ENCODE results near the gene OGG1. TPM values are rescaled to one million over a fixed set of nuclear protein-coding genes. Genes with fewer than 3 reads are reported as not detected.
A peak's percentile ranks its signal among the peaks of the same experiment; 100 is the strongest.

Gene OGG1
- total RNA-seq, 1 experiment from 2014 or later: 27.5 TPM

DNA sequence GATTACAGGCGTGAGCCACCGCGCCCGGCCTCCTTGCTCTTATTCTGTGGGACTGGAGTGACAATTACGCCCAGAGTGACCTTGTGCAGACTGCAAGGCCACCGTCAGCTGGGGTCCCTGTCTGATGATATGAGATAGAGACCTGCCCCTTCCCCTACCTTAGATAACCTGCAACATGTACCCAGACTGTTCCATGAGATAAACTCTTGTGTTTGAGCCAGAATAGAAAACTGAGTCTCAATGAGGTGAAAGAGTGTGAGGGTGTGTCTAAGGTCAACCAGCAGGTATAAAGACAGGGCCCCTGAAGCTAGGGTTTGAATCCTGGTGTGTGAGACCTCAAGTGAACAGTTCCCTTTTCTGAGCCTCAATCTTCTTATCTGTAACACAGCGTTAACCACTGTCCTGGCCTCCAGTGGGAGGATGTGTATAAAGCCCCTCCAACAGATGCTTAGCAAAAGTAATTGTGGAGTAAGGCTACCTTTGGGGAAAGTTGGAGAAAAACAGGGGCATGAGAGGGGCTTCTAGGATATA lies 36.5 kb downstream of the OGG1 start:
- no peak for DNase-seq (ENCODE audit: low spot score)

DNA sequence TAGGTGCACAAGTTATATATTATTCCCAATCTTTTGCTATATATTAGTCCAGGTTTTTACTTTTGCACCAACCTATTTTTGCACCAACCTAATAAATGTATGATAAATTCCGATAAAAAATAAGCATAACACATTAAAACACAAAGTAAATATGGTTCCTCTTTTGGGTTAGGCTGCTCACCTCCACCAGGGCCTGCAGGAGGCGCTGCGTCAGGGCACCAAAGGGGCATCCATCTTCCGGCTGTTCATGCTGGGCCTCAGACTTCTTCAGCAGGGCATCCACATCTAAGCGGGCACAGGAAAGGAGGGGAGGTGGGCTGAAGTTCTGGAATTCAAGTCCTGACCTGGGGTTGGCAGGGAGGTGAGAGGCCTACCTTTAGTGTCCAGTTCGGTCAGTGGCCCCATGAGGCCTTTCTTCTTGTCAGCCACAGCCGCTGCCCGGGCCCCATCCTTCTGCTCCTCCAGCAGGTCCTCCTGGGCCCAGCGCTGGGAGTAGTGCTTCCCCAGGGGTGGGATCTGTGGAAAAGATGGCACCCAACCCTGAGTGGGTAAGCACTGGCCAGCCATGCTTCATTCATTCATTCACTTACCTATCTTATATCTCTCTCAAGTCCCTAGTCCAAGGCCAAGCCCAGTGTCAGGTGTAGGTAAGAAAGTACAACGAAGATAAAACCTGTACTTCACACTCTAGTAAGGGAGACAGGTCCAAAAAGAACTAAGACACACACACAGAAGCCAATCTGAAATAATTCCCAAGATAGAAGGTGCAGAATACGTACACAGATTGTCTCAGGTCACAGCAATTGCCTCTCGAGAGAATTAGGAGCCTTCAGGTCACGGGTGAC lies 37.3 kb downstream of the OGG1 start:
- no peak for DNase-seq (ENCODE audit: low spot score)

DNA sequence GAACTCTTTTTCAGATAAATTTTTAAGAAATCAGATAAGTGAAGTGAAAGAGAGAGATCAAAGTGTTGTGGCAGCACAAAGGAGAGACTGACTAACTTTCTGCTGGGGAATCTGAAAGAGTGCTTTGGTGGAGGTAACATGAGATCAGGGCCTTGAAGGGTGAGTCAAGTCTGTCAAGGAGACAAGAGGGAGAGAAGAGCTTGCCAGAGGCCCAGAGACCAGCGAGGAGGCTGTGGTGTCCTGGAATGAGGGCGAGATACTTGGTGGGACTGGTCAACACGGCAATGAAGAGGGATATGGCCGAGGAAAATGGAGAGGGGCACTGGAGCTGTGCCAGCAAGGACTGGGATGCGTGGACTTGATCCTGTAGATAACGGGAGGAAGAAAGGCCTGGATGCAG lies 38.0 kb downstream of the OGG1 start:
- no peak for DNase-seq (ENCODE audit: low spot score)

DNA sequence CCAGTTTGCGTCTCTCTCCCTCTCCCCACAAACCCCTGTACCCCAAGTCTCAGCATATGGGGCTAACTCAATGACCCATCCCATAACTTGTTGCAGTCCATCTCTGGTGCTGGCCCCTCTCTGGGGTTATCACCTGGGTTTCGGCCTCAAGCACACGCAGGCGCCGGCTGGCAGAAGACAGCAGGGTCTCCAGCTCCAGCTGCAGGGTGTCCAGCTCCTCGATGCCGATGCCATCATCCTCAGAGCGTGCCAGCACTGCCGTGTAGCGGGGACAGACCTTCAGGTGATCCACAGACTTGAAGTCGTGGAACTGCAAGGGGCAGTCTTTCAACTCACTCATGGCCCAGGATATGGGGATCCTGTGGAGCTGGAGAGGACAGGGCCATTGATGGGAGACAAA lies 41.4 kb downstream of the OGG1 start:
- no peak for DNase-seq (ENCODE audit: low spot score)

DNA sequence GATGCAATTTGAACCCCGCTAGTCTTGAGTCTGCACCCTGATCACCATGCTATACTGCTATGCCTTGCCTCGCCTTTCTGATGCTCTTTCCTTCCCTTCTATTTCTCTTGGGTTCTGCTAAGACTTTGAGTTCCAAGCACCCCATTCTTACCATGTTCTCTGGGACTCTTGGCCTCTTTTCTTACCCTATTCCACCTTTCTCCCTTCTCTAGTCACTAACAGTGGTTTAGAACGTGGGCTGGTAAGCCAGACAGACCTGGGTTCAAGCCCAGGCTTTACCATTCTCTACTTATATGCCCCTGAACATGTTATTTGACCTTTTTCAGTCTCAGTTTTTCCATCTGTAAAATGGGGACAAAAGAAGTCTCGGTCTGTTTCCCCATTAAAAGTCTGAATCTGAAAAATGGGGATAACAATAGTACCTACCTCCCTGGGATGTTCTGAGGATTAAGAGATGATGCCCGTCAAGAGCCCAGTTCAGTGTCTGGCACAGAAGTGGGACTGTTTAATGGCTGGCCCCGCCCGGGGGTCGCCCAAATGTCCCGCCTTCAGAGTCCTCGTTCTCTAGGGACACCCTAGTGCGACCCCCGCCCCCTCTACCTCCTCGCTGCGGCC lies 42.1 kb downstream of the OGG1 start:
- no peak for DNase-seq (ENCODE audit: low spot score)

DNA sequence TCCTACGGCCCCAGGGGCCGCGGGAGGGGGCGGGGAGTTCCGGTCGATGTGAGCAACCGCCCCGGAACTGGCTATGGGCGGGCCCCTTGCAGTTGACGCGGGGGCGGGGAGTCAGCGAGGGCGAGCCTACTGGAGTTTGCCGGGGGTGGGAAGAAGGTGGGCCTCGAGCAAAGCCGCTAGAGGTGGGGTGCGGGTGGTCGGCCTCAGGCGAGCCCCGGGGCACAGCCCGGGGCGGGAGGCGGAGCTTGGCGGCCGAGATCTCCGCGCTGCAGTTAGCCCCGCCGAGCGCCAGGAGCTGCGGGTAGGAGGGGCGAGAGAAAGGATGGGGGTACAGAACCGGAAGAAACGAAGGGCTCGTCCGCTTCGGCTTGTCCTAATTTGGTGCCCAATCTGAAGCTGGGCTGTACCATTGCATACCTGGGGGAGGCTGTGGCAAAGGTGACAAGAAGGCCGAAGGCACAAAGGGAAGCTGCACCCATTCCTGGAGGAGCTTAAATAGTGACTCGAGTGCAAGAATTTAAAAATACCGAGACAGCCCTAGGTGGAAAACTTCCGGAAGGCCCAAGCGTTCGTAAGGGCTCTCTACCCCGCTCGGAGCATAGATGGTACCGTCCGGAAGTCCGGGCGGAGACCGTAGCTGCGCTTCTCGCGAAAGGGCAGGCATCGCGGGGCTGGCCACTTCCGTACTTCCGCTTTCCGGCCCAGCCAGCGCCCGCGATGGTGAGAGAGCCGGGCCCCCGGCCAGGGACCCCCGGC lies 42.8 kb downstream of the OGG1 start, which contains the start of the genes ARPC4 and TADA3:
TSS of gene ARPC4 (plus strand) at position 678 of the 756 bp plus-strand sequence. CDS start at position 718, 40 bp downstream.
TSS of gene TADA3 (minus strand) at position 69 of the 756 bp plus-strand sequence. CDS start 1,007 bp downstream, outside the sequence.
- peak; percentile 96 for DNase-seq (ENCODE audit: low spot score)

DNA sequence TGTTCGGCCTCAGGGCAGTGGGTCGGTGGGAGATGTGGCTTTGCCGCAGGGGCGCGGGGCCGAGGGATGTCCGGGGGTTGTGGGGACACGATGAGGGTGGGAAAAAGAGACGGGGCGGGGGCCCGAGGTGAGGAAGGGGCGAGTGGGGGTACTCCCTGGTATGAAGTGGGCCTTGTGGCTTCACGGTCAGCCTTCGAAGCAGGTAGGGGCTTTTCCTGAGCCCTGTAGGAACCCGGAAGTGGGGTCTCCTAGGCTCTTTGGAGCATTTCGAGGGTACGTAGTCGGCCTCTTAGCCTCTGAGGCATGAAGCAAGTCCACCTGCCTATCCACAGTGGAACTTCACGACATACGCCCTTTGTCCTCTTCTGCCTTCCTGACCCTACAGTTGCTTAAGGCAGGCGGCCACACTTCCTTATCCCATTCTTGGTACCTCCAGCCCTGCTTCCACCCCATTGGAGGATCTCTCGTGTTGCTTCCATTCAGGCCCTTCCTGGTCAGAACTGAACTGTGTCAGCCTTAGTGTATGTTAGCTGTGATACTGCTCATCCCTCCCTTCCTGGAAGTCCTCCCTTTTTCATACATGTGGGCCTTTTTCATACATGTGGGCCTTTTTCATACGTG lies 43.5 kb downstream of the OGG1 start:
- DNase-seq (ENCODE audit: low spot score): peak; percentile 45

DNA sequence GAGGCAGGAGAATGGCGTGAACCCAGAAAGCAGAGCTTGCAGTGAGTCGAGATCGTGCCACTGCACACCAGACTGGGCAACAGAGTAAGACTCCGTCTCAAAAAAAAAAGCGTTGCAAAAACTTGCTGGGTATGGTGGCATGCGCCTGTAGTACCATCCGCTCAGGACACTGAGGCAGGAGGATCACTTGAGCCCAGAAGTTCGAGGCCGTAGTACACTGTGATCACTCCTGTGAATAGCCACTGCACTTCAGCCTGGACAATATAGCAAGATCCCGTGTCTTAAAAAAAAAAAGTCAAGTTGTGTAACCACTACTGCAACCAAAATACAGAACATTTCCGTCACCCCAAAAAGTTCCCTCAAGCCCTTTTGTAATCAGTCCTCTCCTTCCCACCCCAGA lies 44.6 kb downstream of the OGG1 start:
- DNase-seq (ENCODE audit: low spot score): no peak

DNA sequence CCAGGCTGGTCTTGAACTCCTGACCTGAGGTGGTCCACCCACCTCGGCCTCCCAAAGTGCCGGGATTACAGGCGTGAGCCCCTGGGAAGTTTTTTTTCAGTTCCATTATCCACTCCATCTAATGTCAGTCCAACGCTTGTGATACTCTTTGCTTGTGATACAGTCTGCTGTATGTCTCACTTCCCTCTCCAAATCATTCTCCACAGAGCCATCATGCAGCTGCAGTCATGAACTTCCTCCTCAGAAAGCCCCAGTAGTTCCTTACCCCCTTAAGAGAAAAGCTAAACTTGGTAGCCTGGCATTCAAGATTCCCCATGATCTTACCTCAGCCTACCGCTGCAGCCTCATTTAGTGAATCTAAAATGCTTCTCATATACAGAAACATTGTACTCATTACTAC lies 45.5 kb downstream of the OGG1 start:
- DNase-seq (ENCODE audit: low spot score): no peak

DNA sequence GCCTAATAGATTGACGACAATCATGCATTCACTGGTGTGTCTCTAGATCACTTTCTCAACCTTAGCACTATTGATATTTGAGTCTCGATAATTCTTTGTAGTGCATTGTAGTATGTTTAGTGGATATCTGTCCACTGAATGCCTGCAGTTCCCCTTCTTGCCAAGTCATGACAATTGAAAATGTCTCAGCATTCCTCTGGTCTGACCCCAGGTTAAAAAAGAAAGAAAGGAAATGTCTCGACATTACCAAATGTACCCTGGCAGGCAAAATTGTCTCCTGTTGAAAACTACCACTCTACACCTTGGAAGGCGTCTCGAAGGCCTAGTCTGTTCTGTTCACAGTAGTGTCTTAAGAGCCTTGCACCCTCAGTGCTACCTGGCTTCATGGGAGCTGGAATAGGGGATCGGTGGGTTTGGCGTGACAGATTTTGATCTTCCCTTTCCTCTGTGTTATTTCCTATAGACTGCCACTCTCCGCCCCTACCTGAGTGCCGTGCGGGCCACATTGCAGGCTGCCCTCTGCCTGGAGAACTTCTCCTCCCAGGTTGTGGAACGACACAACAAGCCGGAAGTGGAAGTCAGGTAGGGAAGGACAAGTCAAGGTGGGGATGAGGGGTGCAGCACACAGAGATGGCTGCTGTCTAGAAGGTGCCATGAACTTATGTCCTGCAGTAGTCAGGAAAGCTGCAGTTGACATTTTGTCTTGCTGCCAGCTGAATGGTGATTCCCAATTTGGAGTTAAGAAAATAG lies 47.6 kb downstream of the OGG1 start:
- DNase-seq (ENCODE audit: low spot score): no peak

DNA sequence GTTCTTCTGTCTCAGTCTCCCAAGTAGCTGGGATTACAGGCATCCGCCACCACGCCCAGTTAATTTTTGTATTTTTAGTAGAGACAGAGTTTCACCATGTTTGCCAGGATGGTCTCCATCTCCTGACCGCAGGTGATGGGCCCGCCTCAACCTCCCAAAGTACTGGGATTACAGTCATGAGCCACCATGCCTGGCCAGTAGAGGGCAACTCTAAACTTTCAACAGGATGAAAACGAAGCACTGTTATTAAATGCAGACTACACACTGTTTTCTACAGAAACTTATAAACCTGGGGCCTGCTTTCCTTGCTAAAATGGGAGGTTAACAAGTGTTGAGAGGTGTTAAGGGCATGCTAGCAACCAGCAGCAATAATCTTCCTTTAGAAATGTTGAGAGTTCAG lies 50.8 kb downstream of the OGG1 start:
- DNase-seq (ENCODE audit: low spot score): no peak

DNA sequence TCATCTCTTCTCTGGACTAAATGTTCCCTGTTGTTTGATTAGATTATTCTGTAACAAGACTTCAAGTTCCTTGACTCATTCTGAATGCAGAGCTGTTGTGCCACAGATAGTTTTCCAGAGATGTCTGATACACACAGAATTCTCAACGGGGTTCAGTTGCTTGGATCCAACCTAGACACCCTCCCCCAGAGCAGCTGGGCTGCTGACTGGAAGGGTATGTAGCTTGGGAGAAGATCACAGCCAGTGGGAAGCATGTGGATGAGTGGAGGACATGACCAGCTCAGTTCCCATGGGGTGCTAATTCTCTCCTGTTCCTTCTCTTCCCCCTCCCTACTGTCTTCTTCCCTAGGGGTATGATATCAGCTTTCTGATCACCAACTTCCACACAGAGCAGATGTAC lies 53.7 kb downstream of the OGG1 start:
- DNase-seq (ENCODE audit: low spot score): no peak

DNA sequence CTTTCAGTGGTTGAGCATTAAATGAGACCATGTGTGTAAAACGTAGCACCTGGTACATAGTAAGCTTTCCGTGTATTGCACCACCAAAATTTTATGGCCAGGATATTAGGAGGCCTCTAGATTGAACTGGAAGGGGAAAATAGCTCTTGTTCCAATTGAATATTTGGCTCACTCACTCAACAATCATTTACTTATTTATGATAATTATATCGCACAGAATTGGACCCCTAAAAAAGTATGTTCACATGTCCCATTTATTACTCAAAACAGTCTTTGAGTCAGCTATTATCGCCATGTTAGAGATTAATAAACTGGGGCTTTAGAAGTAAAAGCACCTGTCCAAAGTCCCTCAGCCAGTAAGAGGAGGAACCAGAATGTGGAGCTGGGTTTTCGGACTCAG lies 55.2 kb downstream of the OGG1 start:
- no peak for DNase-seq (ENCODE audit: low spot score)

DNA sequence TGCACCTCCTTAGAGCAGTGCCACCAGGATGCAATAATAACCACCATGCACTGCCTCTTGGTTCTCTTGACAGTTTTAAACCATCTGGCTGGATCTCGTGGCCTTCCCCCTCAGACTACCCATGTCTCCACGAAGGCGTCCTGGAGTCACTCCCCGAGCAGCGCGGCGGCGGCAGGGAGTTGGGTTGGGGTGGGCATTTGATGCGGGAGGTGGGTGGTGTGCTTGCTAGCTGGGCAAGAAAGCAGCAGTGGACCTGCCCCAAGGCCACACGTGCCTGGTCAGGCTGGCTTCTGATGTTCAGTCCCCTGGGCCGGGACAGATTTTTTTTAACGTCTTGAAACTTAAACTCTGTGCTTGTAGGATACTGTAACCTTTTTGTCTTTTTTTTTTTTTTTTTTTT lies 56.4 kb downstream of the OGG1 start:
- DNase-seq (ENCODE audit: low spot score): no peak

Other genes with a start within 250 kb of the OGG1 start
- gene LHFPL4, start 196.1 kb upstream of the OGG1 start, total RNA-seq (2014; rRNA removed; shearing (Covaris generic)): not detected in 2 replicates
- 41.3 and 54.1 TPM in 2 replicates for gene MTMR14, start 100.4 kb upstream of the OGG1 start, total RNA-seq (2014; rRNA removed; shearing (Covaris generic))
- not detected in 2 replicates for gene CPNE9, start 46.1 kb upstream of the OGG1 start, total RNA-seq (2014; rRNA removed; shearing (Covaris generic))
- 13.8 and 18.4 TPM in 2 replicates for gene BRPF1, start 18.2 kb upstream of the OGG1 start, total RNA-seq (2014; rRNA removed; shearing (Covaris generic))
- gene CAMK1, start 20.0 kb downstream of the OGG1 start, total RNA-seq (2014; rRNA removed; shearing (Covaris generic)): 78.3 and 82.6 TPM in 2 replicates
- 150 and 167 TPM in 2 replicates for gene TADA3, start 42.5 kb downstream of the OGG1 start, total RNA-seq (2014; rRNA removed; shearing (Covaris generic))
- gene ARPC4, start 43.1 kb downstream of the OGG1 start, total RNA-seq (2014; rRNA removed; shearing (Covaris generic)): 196 and 274 TPM in 2 replicates
- 10.2 and 15.6 TPM in 2 replicates for gene TTLL3, start 60.3 kb downstream of the OGG1 start, total RNA-seq (2014; rRNA removed; shearing (Covaris generic))
- 50.4 and 56.3 TPM in 2 replicates for gene RPUSD3, start 94.1 kb downstream of the OGG1 start, total RNA-seq (2014; rRNA removed; shearing (Covaris generic))
- not detected in 2 replicates for gene CIDEC, start 130.3 kb downstream of the OGG1 start, total RNA-seq (2014; rRNA removed; shearing (Covaris generic))
- 40.5 and 56.0 TPM in 2 replicates for gene JAGN1, start 140.7 kb downstream of the OGG1 start, total RNA-seq (2014; rRNA removed; shearing (Covaris generic))
- gene IL17RE, start 152.9 kb downstream of the OGG1 start, total RNA-seq (2014; rRNA removed; shearing (Covaris generic)): 0.81 and 1.3 TPM in 2 replicates
- gene IL17RC, start 167.1 kb downstream of the OGG1 start, total RNA-seq (2014; rRNA removed; shearing (Covaris generic)): 50.6 and 58.7 TPM in 2 replicates
- gene CRELD1, start 183.9 kb downstream of the OGG1 start, total RNA-seq (2014; rRNA removed; shearing (Covaris generic)): 14.5 and 16.1 TPM in 2 replicates
- 3.4 and 4.2 TPM in 2 replicates for gene PRRT3, start 202.5 kb downstream of the OGG1 start, total RNA-seq (2014; rRNA removed; shearing (Covaris generic))
- 108 and 130 TPM in 2 replicates for gene EMC3, start 236.9 kb downstream of the OGG1 start, total RNA-seq (2014; rRNA removed; shearing (Covaris generic))